SK-N-MC (cell line): ENCODE results near the gene KIF21B.
A peak's percentile ranks its signal among the peaks of the same experiment; 100 is the strongest.

Experiments
- DNase-seq: peaks from one replicate; pipeline ENCODE4 v3.0.0-alpha.2; 2011; ENCODE audit warnings: low read depth, low spot score
- H3K27ac ChIP-seq: fragments of 200-600 bp; sonication (generic); 2 replicates; pipeline ENCODE4 v1.5.1; 2016; ENCODE audit warnings: mixed run types
- H3K36me3 ChIP-seq: fragments of 200-600 bp; sonication (generic); 2 replicates; pipeline ENCODE4 v1.6.1; 2017; ENCODE audit warnings: antibody characterized with exemption, low read length, mixed read lengths; ENCODE audit not compliant: insufficient read depth
- H3K4me3 ChIP-seq: fragments of 200-600 bp; sonication (generic); 2 replicates; pipeline ENCODE4 v1.5.1; 2016
- H3K9ac ChIP-seq: fragments of 200-600 bp; sonication (generic); 2 replicates; pipeline ENCODE4 v1.8.0; 2017; ENCODE audit warnings: mixed run types, mixed read lengths; ENCODE audit not compliant: insufficient read length
- H3K9me3 ChIP-seq: fragments of 200-600 bp; sonication (generic); 2 replicates; pipeline ENCODE4 v1.6.1; 2017; ENCODE audit warnings: low read depth, mild to moderate bottlenecking, antibody characterized with exemption, low read length, moderate library complexity, mixed read lengths
- EZH2 ChIP-seq: fragments of 200-600 bp; sonication (generic); IDR thresholded peaks from one replicate; pipeline ENCODE4 v1.6.1; 2017; ENCODE audit warnings: antibody characterized with exemption
- FOXP2 ChIP-seq: optimal IDR thresholded peaks from 2 replicates; pipeline ENCODE3; 2011; ENCODE audit warnings: mild to moderate bottlenecking, moderate library complexity; ENCODE audit not compliant: insufficient read depth; ENCODE audit errors: extremely low read length, control extremely low read depth
- POLR2AphosphoS5 ChIP-seq: IDR thresholded peaks from 2 replicates; pipeline ENCODE4 v1.6.1; 2012; ENCODE audit warnings: mild to moderate bottlenecking, low read depth, low read length, borderline replicate concordance

Gene KIF21B

DNA sequence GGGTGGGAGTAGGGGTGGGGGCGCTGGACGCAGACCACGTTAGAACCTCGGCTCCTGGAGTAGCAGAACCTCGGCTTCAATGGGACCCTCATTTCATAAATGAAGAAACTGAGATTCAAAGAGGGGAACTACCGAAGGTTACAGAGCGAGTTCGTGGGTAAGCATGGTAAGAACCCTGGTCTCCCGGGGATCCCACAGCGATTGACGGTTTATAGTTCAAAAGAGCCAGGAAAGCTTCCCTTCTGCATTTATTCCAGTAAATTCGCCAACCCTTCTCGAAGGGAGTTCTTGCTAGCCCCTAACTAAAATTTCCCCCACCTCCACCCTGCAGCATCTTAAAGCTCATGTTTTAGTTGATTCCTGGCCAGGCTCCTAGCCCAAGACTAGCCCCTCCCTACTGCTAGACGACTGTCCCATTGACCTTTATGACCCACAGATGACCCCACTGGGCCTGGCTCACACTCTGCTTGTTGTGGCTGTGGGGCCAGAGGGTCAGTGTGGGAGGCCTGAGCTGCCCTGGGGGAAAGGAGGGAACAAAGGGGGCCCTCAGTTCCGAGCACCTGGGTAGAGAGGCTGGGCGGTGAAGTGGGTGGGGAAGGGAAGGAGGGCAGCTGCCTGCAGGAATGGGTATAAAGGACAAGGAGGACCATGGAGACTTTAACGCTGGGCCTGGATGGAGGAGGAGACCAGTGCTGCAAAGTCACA is 558 bp upstream of the KIF21B start:
- Histone ChIP-seq H3K9me3 (no peaks in the 10 kb centered on the region), H3K27ac (no peak overlapping the region), H3K36me3 (no peaks in the 10 kb centered on the region), H3K9ac (no peak overlapping the region), H3K4me3 (peak overlapping the region; percentile 66)
- DNase-seq, result no peak
- TF ChIP-seq POLR2AphosphoS5, result no peak
- no peak for TF ChIP-seq EZH2
- TF ChIP-seq FOXP2, result no peak

DNA sequence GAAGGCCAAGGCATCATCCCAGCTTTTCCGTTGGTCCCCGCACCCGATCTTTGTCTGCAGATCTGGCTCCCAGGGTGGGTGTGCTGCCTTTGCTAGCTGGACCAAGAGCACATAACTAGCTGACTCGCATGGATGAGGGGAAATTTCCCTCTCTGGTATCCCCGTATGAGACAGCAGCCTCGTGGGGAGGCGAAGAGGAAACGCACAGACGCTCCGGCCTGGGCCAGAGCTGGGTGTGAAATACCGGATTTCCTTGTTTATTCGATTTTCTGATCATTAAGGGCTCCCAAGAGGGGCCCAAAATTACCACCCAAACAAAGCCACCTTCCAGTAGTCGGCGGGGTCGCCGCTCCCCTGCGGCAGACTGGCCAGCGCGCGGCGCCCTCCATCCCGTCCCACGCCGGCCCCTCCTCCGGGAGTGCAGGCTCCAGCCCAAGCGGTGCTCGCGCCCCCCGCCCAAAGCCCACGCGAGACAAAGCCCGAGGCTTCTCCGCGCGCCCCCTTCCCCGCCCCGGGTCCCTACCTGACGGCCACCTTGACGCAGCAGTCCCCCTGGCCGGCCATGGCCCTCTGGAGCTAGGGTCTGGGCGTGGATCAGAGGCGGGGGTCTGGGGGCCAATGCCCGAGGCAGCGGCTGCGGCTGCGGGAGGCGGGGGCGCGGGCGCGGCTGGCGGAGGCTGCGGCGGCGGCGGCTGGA is 546 bp downstream of the KIF21B start:
- H3K4me3 ChIP-seq, result peak overlapping the region; percentile 83
- no peaks in the 10 kb centered on the region for H3K36me3 ChIP-seq
- no peaks in the 10 kb centered on the region for H3K9me3 ChIP-seq
- peak overlapping the region; percentile 48 for H3K9ac ChIP-seq
- TF ChIP-seq FOXP2, result no peak
- TF ChIP-seq POLR2AphosphoS5, result no peak
- TF ChIP-seq EZH2, result no peak
- no peak for DNase-seq
- H3K27ac ChIP-seq, result no peak overlapping the region

DNA sequence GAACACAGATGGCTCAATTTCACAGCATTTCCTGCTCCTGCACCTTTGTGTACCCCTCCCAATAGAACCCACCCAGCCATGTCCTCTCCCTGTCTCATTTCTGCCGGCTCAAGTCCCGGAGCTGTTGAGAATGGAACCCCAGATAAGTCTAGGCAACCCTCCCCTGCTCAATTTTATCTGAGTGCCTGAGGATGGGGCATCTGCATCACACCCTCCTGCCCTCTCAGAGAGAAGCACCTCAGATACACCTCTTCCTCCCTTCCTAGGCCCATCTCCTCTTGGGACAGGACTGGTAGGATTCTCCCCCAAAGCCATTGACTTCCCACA is 1.1 kb downstream of the KIF21B start:
- Histone ChIP-seq H3K27ac (no peak overlapping the region), H3K4me3 (peak overlapping the region; percentile 83), H3K9ac (no peak overlapping the region), H3K9me3 (no peaks in the 10 kb centered on the region), H3K36me3 (no peaks in the 10 kb centered on the region)
- TF ChIP-seq EZH2, result no peak
- TF ChIP-seq FOXP2, result no peak
- TF ChIP-seq POLR2AphosphoS5, result no peak
- DNase-seq, result no peak

DNA sequence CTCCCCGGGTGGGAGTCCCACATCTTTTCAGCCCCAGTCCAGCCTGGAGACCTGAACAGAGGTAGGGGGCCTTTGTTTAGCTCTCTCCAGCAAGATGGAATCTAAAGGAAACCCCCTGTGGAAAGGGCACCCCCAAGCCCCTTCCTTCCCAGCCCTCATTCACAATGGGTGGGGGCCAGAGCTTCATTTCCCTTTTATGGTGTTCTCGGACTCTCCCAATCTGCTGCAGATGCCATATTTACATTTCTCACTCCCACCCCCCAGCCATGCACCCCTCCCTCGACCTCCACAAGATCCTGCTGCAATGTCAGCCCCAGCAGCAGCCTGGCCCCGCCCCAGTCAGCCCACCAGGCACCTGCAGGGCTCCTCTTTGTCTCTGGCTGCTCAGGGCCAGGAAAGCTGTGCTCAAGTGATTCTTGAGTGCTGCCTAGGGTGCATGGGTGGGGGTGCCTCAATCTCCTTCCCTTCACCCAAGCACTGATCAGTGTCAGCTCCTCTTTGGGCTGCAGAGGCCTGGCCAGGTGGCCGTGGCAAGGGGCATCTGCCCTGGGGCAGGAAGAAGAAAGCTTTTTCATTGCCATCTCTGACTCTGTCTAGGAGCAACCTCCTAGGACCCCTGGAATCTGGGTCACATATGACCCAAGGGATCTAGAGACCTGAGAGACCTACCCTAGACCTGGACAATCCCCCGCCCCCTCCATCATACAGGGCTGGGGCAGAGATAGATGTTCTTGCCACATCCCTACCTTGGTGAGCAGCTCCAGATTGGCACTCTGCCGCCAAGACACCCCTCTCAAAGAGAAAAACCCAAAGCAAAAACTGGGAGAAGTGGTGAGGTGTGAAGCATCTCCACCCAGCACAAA is 1.7 kb downstream of the KIF21B start:
- H3K27ac ChIP-seq, result no peak overlapping the region
- H3K4me3 ChIP-seq, result peak overlapping the region; percentile 83; the same call in 1 of the 2 replicates
- H3K9ac ChIP-seq, result no peak overlapping the region

DNA sequence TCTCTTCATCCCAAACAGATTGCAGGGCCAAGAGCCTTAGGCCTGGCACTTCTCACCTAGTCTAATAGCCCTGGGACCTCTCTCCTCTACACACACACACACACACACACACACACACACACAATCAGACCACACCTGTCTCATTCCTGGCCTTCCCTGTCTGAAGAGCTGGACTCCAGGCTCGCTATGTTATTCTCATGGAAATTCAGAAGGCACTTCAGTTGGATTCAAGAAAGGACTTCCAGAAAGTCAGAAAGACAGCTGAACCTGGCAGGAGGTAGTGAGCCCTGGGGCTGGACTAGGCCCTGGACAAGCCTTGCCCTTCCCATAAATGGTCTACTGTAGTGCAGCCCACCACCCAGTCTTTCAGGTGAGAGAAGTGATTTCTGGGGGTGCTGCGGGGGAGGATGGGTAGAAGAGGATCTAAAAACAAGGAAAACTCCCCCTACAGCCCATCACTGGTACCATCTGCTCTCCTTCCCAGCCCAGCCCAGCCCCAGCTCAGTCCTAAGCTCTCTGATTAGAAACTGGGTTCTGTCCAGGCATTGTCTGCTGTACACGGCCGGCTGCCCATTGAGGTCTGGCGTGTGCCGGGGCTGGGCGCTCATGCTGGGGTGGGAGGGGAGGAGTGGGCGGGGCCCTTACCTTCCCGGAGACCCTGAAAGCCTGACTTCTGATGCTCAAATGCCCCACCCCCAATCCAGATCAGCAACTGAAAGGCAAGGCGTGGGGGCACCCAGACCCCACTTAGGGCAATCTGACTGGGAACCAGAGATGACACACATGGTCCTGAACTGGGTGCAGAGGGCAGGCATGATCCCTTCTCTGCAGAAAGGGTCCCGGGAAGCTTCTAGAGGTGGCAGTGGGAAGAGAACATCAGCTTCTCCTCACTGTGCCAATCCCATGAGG is 2.5 kb downstream of the KIF21B start:
- no peak overlapping the region for H3K9ac ChIP-seq
- H3K36me3 ChIP-seq, result no peaks in the 10 kb centered on the region
- no peak overlapping the region for H3K4me3 ChIP-seq
- TF ChIP-seq FOXP2, result no peak
- TF ChIP-seq POLR2AphosphoS5, result no peak
- no peak for TF ChIP-seq EZH2
- no peak for DNase-seq
- H3K27ac ChIP-seq, result no peak overlapping the region
- no peaks in the 10 kb centered on the region for H3K9me3 ChIP-seq

More for the DNA sequence above, 1.7 kb downstream of the KIF21B start:
- TF ChIP-seq FOXP2 (no peak), EZH2 (no peak), POLR2AphosphoS5 (no peak)
- Histone ChIP-seq H3K9me3 (no peaks in the 10 kb centered on the region), H3K36me3 (no peaks in the 10 kb centered on the region)
- no peak for DNase-seq

DNA sequence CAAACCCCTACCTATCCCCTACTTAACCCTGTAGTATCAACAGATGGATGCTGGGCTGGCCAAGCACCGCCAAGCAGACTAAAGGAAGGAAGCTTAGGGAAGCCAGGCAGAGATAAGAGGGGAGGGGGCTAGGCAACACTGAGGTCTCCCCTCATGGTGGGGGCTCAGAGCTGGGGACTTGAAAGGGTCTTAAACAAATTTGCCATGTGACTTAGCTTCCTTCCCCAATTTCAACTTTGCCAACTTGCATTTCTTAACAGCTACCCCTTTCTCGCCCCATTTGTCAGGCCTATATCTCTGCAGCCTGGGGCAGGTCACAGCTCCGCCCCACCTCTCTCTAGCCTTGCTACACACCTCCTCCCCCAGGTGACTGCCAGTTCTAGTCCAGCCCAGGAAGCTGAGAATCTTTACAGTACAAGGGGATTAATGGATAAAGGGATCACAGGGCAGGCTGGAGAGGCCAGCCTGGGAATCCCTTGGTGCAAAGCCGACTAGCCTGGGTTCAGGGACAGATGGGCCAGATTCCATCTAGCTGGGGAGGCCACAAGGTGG is 3.4 kb downstream of the KIF21B start:
- H3K27ac ChIP-seq, result no peak overlapping the region
- no peak overlapping the region for H3K4me3 ChIP-seq
- no peaks in the 10 kb centered on the region for H3K9me3 ChIP-seq
- TF ChIP-seq FOXP2 (no peak), POLR2AphosphoS5 (no peak), EZH2 (no peak)
- no peak overlapping the region for H3K9ac ChIP-seq
- no peak for DNase-seq
- H3K36me3 ChIP-seq, result no peaks in the 10 kb centered on the region

DNA sequence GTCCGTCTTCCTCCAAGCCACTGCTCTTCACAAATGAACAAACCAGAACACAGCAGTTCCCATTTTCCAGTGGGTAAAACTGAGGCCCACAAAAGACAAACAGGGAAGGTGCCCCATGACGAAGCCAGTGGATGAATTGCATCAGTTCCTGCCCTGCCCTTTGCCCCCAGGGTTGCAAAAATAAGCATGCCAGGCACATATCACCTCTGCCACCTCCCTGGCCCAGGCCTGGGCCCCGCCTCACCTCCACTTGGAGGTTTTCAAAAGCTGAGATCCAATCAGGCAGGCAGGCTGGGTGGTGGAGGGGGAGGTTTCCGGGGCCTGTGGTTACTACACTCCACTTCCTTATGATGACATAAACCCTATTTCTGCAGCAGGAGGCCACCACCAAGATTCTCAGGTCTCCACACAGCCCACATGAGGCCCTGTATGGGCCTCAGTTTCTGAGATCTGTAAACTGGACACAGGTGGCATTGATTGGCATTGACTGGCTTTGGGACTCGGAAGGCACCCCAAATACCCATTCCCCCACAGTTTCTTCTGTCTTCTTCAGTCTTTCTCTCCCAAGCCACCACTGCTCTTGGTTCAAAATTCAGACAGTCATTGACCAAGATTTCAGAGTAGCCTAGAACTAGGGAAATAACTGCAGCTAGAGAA is 4.1 kb downstream of the KIF21B start:
- no peak overlapping the region for H3K27ac ChIP-seq
- H3K9me3 ChIP-seq, result no peaks in the 10 kb centered on the region
- H3K36me3 ChIP-seq, result no peaks in the 10 kb centered on the region
- DNase-seq, result no peak
- H3K4me3 ChIP-seq, result no peak overlapping the region
- TF ChIP-seq POLR2AphosphoS5 (no peak), EZH2 (no peak), FOXP2 (no peak)
- no peak overlapping the region for H3K9ac ChIP-seq

DNA sequence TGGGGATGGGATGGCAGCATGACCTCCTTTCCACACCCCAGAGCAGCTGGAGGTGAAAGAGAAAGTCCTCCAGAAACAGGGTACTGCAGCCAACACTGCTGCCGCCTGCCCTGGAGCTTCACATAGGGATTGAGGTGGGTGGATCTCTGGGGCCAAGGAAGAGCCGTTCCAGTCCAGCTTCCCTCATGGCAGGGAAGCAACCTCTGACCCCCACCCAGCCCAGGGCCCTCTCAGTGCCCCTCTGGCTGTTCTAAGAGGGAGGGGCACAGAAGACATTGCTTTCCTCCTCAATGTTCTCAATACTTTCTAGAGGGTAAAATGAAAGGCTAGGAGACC is 5.7 kb downstream of the KIF21B start:
- no peaks in the 10 kb centered on the region for H3K9me3 ChIP-seq
- no peak overlapping the region for H3K27ac ChIP-seq
- H3K4me3 ChIP-seq, result no peak overlapping the region
- H3K9ac ChIP-seq, result no peak overlapping the region
- no peak for TF ChIP-seq FOXP2
- TF ChIP-seq EZH2, result no peak
- TF ChIP-seq POLR2AphosphoS5, result no peak
- no peaks in the 10 kb centered on the region for H3K36me3 ChIP-seq
- no peak for DNase-seq
